Measurements from ENCODE around the gene OTOGL.

- no peak for TF ChIP-seq POLR2A (IDR thresholded peaks at IDR 0.05)
- TF ChIP-seq CTCF (IDR thresholded peaks at IDR 0.05): no peak
Observed at GRCh38 chr12:80187660-80188090, 88.3 kb downstream of the OTOGL start.
